Superior temporal gyrus (tissue), 1 donor: Measurements from ENCODE around the gene NDUFB5.

Source experiments
- DNase-seq: peaks from one replicate; pipeline ENCODE4 v3.0.0-alpha.2; 2016; ENCODE audit errors: extremely low spot score

The NDUFB5 gene

GRCh38 chr3:179604321-179605078 lies at the start of gene NDUFB5, which contains the start of gene MRPL47:
TSS of gene NDUFB5 (plus strand) at chr3:179604794. CDS start at chr3:179604816, 22 bp downstream.
TSS of gene MRPL47 (minus strand) at chr3:179604638. CDS start at chr3:179604624, 14 bp downstream.
- peak; percentile 100 for DNase-seq

- peak; percentile 86 for DNase-seq
Observed at GRCh38 chr3:179558742-179559364, 45.7 kb upstream of the NDUFB5 start.

- DNase-seq, result no peak
Observed at GRCh38 chr3:179560791-179561190, 43.8 kb upstream of the NDUFB5 start.

GRCh38 chr3:179562591-179563270 lies 41.9 kb upstream of the NDUFB5 start, which contains the start of gene ACTL6A:
TSS of gene ACTL6A (plus strand) at chr3:179562926. CDS start at chr3:179563093, 167 bp downstream.
- DNase-seq, result peak; percentile 99

GRCh38 chr3:179563271-179563783 lies 41.3 kb upstream of the NDUFB5 start:
- no peak for DNase-seq

- DNase-seq, result no peak
Observed at GRCh38 chr3:179565496-179565895, 39.1 kb upstream of the NDUFB5 start.

GRCh38 chr3:179580992-179581391 lies 23.6 kb upstream of the NDUFB5 start:
- no peak for DNase-seq

GRCh38 chr3:179589143-179589542 lies 15.5 kb upstream of the NDUFB5 start:
- no peak for DNase-seq

GRCh38 chr3:179590669-179591068 lies 13.9 kb upstream of the NDUFB5 start:
- DNase-seq, result no peak

GRCh38 chr3:179591313-179591712 lies 13.3 kb upstream of the NDUFB5 start:
- no peak for DNase-seq

GRCh38 chr3:179599531-179599930 lies 5.1 kb upstream of the NDUFB5 start:
- no peak for DNase-seq

- no peak for DNase-seq
Observed at GRCh38 chr3:179603321-179603720, 1.3 kb upstream of the NDUFB5 start.

- DNase-seq, result no peak
Observed at GRCh38 chr3:179603831-179604230, 763 bp upstream of the NDUFB5 start.

GRCh38 chr3:179606534-179607085 lies 2.0 kb downstream of the NDUFB5 start:
- no peak for DNase-seq

GRCh38 chr3:179608931-179609720 lies 4.5 kb downstream of the NDUFB5 start:
- no peak for DNase-seq

GRCh38 chr3:179610066-179610465 lies 5.5 kb downstream of the NDUFB5 start:
- no peak for DNase-seq

GRCh38 chr3:179613807-179614206 lies 9.2 kb downstream of the NDUFB5 start:
- DNase-seq, result no peak

GRCh38 chr3:179615458-179616173 lies 11.0 kb downstream of the NDUFB5 start:
- DNase-seq, result no peak

GRCh38 chr3:179622023-179622422 lies 17.4 kb downstream of the NDUFB5 start:
- DNase-seq, result no peak

- DNase-seq, result no peak
Observed at GRCh38 chr3:179624451-179624850, 19.9 kb downstream of the NDUFB5 start.
